DMS53 treated with DMSO at 0.1 percent for 48 hours (cell line): Measurements from ENCODE around the gene CRADD.
"Not testable (repeated sequence)": the region's sequence is repeated elsewhere in the genome, so short reads cannot be mapped to it uniquely, and the experiment has no call there.

ENCODE experiments used
- DNase-seq: peaks from one replicate; lab custom pipeline; 2025; ENCODE audit not compliant: unreplicated experiment; lab: John Stamatoyannopoulos, UW

The CRADD gene

DNA sequence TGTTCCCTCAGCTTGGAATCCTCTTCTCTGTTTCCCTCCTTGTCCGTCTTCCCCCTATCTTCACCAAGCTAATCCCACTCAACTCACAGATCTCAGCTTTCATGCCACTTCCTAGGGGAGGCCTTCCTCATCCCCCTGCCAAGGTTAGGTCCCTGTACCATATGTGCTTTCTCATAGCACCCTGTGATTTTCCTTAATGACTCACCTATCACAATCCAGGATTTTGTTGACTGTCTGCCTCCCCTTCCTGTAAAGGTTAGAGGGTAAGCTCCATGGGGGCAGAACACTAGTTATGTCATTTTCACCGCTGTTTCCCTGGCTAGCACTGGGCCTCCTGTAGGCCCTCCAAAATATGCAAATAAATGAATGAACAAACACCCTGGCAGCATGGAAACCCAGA is 57.6 kb downstream of the CRADD start:
- DNase-seq: no peak

GRCh38 chr12:93736640-93737178 is 59.5 kb downstream of the CRADD start:
- no peak for DNase-seq

DNA sequence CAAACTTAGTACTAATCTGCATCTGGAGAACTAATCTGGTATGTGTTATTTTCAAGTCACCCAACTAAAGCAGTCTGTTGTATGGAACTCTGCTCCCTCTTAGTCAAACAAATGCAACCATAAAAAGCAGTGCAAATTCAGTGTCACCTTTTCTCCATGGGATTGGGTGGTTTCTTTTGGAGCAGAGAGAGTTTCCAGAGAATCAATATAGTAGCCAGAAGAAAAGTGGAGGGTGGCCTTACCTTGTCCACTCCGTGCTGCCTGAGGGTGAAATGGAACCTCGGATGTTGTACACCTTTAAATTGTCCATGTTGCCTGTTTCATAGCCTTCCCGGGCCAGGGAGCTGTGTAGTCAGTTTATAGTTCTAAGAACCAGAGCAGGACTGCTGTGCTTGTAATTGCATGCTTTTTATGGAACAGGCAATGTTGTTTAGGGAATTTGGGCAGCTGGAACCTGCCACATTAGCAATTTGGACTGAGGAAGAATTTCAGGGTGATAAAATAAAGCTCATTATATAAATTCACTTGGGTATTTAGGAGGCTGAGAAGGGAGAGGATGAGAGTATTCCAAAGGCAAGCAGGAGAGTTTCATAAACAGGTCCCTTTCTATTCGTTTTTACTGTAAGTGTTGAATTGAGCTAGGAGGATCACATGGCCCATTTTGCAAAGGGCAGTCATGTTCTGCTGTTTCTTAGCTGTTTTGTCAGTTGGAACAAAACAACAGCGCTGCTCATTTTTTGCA is 60.5 kb downstream of the CRADD start:
- no peak for DNase-seq

GRCh38 chr12:93738199-93739058 is 61.3 kb downstream of the CRADD start:
- no peak for DNase-seq

GRCh38 chr12:93740751-93741150 is 63.6 kb downstream of the CRADD start:
- no peak for DNase-seq

DNA sequence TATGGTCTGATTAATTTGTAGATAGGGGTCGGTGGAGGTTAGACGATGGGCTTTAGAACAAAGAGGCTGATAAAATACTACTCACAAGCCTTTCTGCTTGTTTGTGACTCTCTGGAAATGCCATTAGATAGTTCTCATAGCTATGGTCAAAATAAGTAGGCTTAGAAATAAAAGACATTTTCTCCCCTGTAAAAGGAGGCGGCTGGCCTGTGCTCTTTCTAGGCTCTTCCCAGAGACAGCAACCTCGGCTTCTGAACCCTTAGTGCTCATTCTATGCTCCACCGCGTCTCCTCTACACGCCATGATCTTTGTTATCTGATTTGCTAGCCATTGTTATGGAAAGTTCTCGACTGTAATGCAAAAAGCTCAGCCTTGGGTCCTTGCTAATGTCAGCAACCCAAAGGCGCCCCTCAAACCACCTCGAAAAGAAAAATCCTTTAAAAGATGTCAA is 64.5 kb downstream of the CRADD start:
- DNase-seq: peak; percentile 38

- peak; percentile 62 for DNase-seq
These were observed 65.1 kb downstream of the CRADD start for GRCh38 chr12:93742110-93742934.

DNA sequence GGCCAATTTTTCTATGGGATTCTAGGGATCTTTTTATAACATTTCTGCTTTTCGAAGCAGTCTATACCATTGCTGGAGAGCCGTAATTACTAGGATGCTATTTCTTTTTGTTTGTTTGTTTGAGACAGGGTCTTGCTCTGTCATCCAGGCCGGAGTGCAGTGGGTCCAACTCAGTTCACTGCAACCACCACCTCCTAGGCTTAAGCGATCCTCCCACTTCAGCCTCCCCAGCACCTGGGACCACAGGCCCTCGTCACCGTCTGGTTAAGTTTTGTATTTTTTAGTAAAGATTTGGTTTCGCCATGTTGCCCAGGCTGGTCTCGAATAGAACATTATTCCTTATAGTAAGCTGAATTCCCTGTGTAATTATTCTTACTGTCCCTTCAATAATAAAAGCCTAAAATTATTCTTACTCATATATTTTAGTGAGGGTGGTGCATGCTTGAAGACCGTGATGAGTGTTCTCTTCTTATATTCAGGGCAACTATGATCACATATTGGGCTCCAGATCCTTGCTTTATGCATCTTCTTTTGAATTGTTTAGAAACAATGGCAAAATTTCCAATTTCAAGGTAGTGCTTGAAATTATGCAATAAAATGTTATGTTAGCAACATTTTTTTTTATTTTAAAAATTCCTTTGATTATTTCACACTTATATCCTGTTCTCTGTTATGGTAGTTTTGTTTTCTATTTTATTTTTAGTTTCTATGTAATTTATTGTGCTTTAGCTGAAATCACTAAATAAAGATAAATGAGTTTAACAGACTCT is 66.2 kb downstream of the CRADD start:
- no peak for DNase-seq

GRCh38 chr12:93743999-93744689 is 67.0 kb downstream of the CRADD start:
- DNase-seq: no peak

GRCh38 chr12:93745286-93745685 is 68.1 kb downstream of the CRADD start:
- no peak for DNase-seq

DNA sequence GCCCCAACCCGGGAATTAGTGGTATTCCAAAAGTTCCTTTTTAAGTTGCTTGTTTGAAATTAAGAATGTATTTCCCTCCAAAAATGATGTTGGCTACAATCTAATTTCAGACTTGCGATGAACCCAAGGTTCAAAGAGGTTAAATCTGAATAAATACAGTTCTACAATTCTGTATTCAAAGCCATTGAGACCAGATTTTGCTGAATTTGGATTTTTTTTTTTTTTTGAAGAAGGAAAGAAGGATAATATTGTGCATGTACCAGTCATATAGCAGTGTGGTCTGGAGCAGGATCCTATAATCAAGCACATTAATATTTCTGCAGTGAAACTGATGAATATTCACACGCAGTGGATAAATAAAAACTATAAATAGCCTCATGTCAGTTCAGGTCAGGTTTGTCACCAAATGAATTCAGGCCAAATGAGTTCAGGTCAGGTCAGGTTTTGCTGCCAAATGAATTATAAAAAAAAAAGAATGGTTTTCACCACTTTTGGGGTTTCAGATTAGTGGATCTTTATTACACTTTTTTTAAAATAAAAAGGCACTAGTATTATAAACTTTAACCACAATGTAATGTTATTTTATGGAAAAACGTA is 69.5 kb downstream of the CRADD start:
- DNase-seq: no peak

DNA sequence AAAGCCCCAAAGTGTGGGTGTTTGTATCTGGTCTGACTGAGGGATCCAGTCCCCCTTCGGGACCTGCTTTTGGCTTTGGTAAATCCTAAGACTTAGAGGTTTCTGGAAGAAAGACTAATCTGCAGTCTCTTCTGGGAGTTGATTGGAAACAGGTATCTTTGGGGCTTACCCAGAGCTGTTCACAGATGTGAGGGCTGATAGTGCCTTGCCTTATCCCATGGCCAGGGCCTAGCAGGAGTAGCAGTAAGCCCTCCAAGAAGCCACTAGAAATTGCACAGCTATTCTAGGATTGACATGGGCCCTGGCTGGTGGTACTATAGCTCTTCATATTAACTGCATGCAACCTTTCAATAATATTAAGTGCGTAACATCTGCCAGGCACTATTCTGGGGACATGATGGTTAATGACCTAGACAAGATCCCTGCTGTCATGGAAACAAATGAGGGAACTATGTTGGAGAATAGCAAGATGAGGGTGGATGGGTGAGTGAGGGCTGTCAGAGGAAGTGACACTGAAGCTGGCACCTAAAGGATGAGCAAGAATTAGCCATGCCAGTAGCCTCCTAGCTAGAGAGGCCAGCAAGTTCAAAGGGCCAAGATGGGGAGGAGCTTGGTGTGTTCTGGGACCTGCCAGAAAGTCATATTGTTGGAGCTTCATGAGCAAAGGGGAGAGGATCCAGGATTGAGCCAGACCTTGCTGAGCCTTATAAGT is 71.7 kb downstream of the CRADD start:
- DNase-seq: no peak

DNA sequence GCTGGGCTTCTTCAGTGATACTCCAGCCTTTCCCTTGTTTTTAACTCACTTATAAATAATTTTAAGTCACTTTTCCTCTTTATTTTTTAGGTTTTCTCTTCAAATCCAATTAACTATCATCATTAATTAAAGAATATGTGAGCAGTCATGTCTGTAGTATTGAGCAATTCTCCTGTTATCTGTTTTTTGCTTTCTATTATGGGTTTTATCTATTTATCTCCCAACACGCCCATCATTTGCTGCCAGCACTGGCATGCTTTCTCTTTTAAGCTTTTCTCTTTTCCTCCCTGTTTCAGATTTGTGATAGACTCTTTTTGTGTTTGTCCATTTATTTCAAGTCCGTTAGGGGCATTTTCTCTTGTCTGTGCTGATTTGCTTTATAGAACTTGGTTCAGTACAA is 72.3 kb downstream of the CRADD start:
- DNase-seq: no peak

GRCh38 chr12:93750056-93750455 is 72.9 kb downstream of the CRADD start:
- DNase-seq: no peak

- no peak for DNase-seq
These were observed 74.9 kb downstream of the CRADD start for GRCh38 chr12:93751864-93752610.

DNA sequence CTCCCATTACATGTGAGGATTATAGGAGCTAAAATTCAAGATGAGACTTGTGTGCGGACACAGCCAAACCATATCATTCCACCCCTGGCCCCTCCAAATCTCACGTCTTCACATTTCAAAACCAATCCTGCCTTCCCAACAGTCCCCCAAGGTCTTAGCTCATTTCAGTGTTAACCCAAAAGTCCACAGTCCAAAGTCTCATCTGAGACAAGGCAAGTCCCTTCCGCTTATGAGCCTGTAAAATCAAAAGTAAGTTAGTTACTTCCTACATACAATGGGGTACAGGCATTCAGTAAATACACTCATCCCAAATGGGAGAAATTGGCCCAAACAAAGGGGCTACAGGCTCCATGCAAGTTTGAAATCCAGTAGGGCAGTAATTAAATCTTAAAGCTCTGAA is 76.1 kb downstream of the CRADD start:
- DNase-seq: no peak

- no peak for DNase-seq
These were observed 76.8 kb downstream of the CRADD start for GRCh38 chr12:93753838-93754429.

GRCh38 chr12:93754859-93755258 is 77.7 kb downstream of the CRADD start:
- not testable (repeated sequence) for DNase-seq
